Iris pigment epithelial cell (primary cell): ENCODE results near the gene BABAM2.
A peak's percentile ranks its signal among the peaks of the same experiment; 100 is the strongest.
"Not testable (repeated sequence)": the region's sequence is repeated elsewhere in the genome, so short reads cannot be mapped to it uniquely, and the experiment has no call there.

Experiments used
- DNase-seq: peaks from one replicate; pipeline ENCODE4 v3.0.0-alpha.2; 2011; ENCODE audit warnings: low read depth

Gene BABAM2

DNA sequence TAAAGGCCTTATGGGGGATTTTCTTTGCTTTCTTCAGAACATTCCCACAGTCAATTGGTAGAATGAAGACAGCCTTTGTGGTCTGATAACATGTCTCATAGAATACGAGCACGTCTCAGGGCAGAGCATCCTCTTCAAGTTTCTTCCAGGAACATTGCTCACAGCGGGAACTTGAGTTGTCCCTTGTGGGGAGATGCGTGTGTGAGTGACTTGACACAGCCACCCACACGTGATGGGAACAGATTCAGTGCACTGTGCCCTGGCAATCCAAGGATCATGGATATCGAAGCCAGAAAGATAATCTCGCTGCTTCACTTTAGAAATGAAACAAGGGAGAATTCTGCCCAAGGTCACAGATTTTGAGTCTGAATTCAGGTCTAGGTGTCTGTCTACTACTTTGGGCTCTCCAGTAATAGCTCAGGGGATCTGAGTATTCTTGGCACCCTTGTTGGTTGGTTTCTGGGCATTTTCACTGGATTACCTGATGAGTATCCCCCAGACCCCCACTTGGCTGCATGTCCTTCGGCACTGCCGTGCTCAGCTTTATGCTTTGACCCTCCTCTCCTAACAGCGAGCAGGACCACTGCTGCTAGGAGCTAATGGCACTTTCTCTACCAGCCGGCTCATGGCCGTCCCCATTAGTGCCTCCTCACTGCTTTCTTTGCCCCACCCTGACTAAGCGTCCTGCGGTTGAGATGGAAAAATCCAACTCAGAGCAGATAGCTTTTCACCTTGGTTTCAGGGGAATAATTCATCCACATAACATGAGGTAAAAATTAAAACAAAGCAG is 426.2 kb downstream of the BABAM2 start:
- no peak for DNase-seq

DNA sequence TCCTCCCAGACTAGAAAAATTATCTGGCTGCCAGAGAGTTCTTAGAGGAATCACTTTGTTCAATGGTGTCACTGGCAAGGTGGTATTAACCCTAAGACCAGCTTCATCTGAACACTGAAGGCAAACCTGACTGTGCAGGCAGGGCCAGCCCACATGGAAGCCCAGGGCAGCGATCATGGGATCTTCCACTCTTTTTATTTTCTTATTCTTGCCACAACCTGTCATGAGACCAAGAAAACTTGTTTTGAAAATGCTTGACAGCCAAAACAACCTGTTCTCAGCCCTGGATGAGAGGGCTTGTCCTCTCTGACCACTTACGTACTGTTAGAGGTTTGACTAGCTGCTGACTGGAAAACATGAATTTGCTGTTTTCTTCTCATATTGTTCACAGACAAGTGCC is 426.9 kb downstream of the BABAM2 start:
- no peak for DNase-seq

DNA sequence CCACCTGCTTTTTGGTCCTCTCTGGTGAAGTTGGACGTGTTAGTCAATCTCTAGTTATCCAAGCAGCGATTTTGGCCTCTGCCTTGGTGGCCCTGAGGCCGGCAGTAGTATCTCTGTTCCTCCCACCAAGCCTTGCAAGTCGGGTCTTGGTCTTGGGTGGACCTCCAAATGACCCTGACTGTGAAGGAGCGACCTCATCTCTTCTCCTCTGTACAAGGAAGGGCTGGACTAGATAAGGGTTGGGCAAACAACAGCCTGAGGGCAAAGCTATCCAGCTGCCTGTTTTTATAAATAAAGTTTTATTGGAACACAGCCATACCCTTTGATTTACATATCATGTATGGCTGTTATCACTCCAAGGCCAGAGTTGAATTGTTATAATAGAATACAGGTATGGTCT is 427.5 kb downstream of the BABAM2 start:
- DNase-seq = no peak

DNA sequence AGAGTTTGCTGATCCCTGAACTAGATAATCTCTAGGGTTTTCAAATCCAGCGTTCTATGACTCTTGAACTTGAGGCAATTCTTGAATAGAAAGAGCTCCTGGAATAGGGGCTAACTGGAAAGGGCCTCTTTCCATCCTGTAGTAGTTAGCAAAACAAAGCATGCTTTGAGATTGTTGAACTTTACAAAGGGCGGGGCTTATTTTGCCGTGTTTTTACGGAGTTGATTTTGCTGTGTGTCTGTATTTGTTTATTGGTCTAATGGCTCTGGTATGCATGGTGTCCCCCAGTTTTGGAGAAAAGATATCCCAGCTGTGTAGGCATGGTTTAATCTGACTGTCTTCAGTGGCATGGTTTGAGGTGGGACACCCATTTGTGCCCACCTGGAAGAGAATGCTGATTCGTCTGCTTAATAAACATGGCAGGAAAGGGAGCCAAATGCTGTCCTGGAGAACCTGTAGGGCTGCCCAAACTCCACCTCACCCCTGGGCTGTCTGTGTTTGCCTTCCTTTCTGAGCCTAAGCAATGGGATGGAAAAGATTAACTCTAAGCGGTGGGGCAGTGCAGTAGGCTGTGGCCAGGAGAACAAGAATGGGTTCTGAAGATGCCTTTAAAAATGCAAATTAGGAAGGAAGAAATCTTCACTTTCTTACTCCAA is 428.1 kb downstream of the BABAM2 start:
- no peak for DNase-seq

DNA sequence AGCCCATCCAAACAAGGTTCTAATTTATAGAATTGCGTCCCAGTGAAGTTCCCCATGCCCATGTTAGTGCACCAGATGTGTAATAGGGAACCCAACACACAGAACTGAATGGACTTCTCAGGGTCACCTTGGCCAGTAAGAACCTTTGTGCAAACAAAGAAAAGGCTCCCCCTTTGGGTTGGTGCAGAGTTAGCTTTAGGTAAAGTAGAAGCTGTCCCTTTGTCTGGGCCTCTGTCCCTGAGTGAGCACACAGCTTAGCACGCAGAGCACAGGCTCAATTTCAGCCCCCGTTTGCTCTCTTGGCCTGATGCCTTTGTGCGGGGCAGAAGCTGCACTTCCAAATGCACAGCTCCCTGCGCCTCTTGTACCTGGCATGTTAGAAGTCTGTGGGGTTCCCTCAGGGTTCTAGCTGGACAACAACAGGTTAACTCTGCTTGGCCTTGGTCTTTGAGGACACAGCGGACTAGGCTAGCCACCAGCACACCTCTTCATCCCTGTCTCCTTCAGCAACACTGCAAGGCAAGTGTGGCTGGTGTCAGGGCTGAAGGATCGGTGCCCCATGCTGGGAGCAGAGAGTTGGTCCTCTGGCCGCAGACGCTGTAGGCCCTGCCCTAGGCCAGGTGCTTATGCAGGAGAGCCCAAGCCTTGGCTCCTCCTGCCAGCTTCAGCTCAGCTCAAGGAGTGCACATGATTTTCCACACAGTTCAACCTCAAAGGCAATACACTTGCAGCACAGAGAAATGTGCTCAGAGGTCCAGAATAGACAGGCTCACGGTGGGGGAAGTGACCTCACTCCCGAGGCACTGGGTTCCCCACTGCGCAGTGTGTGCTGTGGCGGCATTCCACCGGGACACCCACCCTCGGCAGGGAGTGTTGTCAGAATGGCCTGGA is 428.8 kb downstream of the BABAM2 start:
- DNase-seq = peak; percentile 63

DNA sequence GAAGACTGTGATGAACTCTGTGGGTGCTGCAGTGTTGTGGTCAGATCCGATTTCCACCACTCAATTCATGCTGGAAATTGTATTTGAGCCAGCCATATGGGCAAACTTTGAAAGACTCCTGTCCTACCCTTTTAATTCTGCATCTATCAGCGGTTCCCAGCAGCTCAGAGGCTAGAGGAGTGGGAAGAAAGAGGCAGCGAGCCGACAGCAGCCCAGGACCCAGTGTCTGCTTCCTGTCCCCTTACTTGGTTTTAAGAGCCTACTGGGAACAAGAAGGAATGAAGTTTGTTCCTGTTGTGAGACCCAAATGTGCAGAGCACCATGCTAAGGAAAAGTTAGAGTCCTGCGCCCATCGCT is 429.5 kb downstream of the BABAM2 start:
- no peak for DNase-seq

DNA sequence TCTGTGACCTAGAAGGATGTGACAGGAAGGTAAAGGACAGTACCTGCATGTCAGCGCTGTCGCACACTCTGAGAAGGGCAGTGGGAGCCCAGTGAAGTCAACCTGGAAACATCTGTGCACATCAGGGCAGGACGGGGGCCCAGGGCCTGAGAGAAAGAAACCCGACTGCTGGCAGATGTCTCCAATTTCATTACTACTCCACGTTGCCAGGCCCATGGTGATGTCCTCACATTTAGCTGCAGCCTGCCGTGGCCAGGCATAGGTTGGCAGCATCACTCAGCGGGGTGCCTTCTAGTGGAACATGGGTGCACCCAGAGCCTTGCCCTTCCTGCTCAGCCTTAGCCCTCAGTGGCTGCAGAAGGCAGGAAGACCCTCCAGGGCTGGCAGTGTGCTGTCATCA is 429.8 kb downstream of the BABAM2 start:
- DNase-seq = no peak

DNA sequence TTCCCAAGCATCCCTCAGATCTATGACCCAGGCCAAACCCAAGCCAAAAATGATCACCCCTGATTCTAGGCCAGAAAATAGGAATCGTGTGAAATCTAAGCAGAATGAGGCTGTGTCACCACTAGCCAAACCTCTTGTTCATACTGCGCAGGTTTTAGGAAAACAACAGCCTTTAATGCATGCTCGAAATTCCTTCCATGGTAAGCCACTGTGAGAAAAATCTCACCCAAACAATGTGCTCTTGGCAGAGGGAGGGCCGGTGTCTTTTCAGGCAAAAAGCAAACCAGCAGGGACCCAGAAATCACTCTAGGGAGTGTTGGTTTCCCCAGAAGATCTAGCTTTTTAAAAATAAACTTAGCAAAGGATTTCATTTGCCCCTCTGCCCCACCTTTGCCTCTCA is 430.9 kb downstream of the BABAM2 start:
- peak; percentile 84 for DNase-seq

DNA sequence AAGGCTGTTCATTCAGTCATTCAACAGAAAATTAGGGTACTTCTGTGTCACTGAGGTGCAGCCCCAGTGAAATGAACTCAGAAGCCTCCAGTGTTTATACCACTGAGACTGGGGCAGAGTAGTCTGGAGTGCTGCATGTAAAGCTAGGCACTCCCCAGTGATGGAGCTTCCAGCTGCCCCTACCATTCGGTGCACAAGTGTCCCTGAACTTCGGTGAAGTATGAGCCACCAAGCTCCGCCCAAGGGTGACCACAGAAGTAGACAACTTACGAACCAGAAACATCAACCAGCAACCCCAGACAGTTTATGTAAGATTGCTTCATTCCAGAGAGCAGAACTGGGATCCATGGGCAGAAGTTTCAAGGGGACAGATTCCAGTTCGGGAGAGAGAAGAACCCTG is 431.5 kb downstream of the BABAM2 start:
- no peak for DNase-seq

DNA sequence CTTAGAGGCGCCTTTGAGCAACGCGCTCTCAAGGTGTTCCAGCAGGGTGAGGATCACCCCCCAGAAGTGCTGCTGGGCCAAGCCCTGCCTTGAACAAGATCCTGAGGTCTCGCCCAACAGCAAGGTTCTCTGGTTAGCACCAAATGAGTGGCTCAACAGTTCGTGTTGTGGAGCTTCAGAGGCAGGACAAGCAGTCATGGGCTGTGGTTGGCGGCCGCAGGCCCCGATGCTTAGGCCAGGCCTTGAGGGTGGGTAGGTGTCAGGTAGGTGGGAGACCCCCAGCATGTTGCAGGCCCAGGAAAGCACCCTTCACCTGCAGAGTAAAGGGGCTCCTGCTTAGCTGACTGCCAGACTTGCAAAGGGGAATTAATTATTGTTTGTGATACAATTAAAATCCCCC is 431.9 kb downstream of the BABAM2 start:
- no peak for DNase-seq

DNA sequence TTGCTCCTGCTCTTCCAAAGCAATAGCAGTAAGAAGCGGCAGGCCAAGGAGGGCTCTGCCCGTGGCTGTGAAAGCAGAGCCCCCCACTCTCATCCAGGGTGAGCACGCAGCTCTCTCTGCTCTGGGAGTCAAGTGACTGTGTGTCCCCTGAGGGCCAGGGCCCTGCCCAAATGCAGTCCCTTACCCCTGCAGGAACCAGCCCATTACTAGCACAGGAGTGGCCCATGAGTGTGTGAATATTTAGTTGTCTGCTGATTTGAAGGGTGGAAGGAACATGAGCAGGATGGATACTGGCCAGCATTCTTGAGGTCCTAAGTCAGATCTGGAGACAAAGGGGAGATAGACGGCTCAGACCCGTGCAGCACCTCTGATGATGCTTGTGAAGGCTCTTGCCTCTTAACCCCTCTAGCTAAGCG is 432.5 kb downstream of the BABAM2 start:
- peak; percentile 82 for DNase-seq

DNA sequence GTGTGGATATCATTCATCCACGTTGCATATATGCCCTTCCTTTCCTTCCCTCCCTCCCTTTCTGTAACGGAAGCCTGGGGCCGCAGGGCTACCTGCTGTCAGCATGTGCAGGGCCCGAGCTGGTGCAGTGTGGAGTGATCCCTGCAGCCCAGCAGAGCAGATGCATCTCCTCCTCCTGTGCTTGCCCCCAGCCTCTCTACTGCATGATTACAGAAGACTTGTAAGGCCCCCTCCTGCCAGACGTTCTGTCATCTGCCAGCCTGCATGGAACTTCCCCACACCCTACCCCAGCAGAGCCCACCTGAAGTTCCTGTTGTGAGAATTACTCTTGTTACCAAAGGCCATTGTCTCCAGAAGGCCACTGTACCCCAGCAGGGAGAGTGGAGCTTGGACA is 434.6 kb downstream of the BABAM2 start:
- no peak for DNase-seq

DNA sequence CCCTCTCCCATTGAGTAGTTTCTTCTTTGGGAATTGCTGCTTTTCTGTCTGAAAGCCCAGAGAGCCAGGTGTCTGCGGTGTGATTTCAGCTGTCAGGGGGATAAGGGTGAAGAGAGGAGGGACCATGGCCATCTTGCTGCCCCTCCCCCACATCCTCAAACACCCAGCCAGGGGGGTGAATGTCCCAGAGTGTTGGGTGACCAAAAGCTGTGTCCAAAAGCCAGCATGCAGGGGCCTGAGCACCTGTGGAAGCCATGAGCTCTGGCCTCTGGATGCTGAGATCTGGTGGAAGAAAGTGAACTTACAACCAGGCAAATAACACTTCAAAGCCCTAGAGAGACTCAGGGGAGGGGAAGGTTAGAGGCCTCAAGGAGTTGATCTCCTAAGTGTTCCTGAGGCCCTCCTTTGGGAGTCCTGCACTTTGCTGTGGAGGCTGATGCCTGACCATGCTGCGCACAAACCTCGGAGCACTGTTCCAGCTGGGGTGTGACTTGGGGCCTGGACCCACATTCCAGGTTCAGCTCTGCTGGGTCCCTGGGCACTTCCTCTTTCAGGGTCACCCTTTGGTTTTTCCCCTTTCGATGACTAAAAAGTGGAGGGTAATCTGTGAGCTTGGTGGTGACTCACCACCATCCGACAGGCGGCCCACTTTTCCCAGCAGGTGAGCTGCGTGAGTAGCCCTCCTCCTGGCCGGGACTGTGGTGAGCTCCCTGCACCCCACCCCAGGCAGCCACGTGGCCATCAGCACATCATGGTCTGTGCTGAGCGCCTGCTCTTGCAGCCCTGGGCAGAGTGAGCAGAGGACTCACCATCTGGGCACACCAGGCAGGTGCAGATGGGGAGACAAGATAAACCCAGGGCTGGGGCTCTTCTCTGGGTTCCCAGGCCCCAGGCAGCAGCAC is 435.3 kb downstream of the BABAM2 start:
- DNase-seq = no peak

DNA sequence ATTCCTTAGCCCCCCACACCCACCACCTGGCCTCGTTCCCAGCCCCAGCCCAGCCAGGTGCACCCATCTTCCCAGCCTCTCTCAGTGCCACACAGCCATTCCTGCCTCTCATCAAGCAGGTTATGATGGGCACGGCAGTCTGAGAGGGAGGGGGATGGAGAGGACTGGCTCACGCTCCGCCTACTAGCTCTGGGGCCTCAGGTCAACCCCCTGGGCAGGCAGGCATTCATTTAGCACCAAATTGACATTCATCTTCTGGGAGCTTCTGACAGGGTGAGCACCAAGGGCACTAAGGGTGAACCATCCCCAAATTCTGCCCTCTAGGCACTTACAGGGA is 435.9 kb downstream of the BABAM2 start:
- no peak for DNase-seq

DNA sequence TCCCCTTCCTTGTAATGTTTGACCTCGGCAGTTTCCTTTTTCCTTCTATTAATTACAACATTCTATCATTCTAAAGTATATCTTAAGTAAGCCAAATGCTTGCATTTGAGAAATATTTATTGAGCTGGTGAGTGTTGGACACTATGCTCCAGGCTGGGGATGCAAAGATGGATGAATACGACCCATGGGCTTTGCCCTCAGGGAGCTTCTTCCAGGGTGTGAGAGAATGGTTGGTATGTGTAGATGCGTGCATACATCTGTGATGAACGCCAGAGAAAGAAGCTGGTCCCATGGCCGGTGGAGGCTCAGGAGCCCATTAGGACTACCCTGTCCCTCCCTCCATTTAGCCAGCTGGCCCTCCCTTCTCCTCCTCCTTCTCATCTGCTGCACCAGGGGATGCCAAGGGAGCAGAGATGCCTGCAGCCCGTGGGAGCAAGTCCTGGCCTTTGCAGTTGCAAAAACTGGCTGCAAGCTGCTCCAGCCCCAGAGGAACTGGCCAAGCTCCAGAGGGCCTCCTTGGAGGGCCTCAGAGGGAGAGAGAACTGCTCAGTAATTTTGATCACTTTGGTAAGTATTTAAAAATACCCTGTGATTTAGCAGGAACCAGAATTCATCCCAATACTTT is 436.5 kb downstream of the BABAM2 start:
- no peak for DNase-seq

DNA sequence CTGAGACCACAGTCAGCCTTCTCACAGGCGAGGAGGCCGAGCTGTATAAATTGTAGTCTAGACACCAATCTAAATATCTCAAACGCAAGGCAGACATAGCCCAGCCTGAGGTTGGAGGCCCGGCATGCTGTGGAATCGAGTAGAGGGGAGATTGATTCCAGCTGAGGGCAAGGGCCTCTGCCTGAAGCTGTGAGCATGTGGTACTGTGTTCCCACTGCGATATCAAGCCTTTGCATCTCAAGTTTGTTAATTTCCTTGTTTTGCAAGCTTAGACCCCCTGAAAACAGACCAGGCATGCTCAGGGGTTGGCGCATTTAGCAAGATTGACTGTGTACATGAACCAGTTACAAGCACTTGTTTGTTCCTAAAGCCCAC is 437.0 kb downstream of the BABAM2 start:
- DNase-seq = no peak

DNA sequence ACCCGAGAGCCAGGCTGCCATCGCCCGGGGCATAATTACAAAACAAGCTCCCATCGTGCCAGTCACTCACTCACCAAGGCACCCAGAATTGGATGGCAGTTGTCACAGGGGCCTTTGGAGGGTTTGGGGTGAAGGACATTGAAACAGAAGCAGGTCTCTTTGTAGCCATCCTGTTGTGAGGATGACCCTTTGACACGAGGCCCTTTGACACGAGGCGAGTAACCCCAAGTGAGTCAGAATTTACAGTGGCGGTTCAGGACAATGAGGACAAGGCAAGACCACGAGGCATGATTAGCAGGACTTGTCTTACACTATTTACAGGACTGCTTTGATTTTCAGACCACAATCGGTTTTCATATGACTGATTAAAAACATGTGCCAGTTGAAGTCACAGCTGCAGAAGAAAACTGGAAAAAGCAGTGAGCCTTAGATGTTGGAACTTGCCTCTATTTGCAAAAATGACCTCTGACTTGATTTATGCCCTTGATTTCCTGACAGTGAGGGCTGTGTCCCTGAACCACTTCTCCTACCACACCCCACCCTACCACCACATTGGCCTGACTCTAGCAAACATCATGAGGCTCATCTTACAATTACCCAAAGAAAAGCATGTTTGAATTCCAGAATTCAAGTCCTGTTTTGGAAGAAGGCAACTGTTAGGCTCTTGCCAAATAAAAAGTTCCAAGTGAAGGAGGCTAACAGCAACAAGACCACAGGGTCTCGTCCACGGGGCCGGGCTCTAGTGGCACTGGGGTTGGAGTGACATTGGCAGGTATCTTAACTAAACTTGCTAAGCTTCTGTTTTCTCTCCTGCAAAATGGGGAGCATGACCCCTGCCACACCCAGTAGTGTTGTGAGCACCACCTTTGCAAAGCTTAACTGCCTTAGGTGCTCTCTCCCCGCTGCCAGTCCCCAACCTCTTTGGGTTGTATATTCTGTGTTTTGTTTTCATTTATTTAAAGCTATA is 437.7 kb downstream of the BABAM2 start:
- no peak for DNase-seq

DNA sequence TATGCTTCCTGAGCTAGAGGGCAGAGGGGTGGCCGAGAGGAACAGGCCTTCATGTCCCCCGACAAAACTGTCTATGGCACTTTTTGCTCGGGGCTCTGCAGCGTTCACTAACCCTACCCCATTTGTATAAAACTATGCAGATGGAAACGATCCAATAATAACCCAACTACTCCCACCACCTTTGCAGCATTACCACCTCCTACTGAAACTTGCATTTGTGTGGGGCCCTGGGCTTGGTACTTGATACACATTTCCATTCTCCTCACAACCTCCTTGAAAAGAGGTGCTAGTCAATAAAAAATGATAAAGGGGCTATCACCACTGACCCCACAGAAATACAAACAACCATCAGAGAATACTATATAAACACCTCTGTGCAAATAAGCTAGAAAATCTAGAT is 438.7 kb downstream of the BABAM2 start:
- DNase-seq = no peak

DNA sequence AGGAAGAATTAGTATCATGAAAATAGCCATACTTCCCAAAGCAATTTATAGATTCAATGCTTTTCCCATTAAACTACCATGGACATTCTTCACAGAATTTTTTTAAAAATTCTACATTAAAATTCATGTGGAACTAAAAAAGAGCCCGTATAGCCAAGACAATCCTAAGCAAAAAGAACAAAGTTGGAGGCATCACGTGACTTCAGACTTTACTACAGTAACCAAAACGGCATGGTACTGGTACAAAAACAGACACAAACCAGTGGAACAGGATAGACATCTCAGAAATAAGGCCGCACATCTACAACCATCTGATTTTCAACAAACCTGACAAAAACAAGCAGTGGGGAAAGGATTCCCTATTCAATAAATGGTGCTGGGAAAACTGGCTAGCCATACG is 440.2 kb downstream of the BABAM2 start:
- not testable (repeated sequence) for DNase-seq

DNA sequence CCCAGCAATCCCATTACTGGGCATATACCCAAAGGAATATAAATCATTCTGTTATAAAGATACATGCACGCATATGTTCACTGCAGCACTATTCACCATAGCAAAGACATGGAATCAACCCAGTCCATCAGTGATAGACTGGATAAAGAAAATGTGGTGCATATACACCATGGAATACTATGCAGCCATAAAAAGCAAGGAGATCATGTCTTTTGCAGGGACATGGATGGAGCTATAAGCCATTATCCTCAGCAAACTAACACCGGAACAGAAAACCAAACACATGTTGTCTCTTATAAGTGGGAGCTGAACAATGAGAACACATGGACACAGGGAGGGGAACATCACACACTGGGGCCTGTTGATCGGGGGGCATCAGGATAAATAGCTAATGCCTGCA is 441.3 kb downstream of the BABAM2 start:
- not testable (repeated sequence) for DNase-seq
